BJ (cell line): Measurements from ENCODE around the gene CPD. TPM values are rescaled to one million over a fixed set of nuclear protein-coding genes. Genes with fewer than 3 reads are reported as not detected.

ENCODE experiments used
- CTCF ChIA-PET: fragments of 350-600 bp; formaldehyde crosslinking; extraction: SDS; loops from one replicate; lab custom pipeline; 2021; ENCODE audit warnings: antibody characterized with exemption, inconsistent platforms; lab: Yijun Ruan, JAX
- POLR2A ChIA-PET: fragments of 300-600 bp; sonication (Branson Sonifier 250); formaldehyde crosslinking; extraction: SDS; loops from one replicate; lab custom pipeline; 2021; ENCODE audit warnings: antibody characterized with exemption; lab: Charles Lee
- DNase-seq: peaks from one replicate; pipeline ENCODE4 v3.0.0-alpha.2; 2011; ENCODE audit warnings: low read depth
- H3K27me3 ChIP-seq: 2 replicates; pipeline ENCODE4 v1.6.0; 2011; ENCODE audit warnings: low read length; ENCODE audit not compliant: control insufficient read depth, insufficient read depth
- H3K36me3 ChIP-seq: 2 replicates; pipeline ENCODE4 v1.5.1; 2011; ENCODE audit warnings: low read length; ENCODE audit not compliant: control insufficient read depth, insufficient read depth
- H3K4me3 ChIP-seq: 2 replicates; pipeline ENCODE4 v1.5.1; 2011; ENCODE audit warnings: low read depth, mild to moderate bottlenecking, control low read depth, low read length
- CTCF ChIP-seq: IDR thresholded peaks from 2 replicates; pipeline ENCODE4 v1.5.1; 2011; ENCODE audit warnings: low read depth, mild to moderate bottlenecking, control low read depth, inconsistent platforms, low read length, moderate library complexity; ENCODE audit not compliant: insufficient read depth
- polyA plus RNA-seq: library from polyadenylated mRNA; depleted of rRNA; stranded (reverse); fragments of >200 nt; gene quantifications from 2 replicates; pipeline ENCODE4 v1.2.3, GENCODE V29; 2011

Gene CPD
- polyA plus RNA-seq, 1 experiment: 65.4 TPM

GRCh38 chr17:30426292-30426691 is 47.6 kb downstream of the CPD start:
- Histone ChIP-seq H3K27me3 (no peaks in the 10 kb centered on the region), H3K36me3 (0 out of 2 replicates have a peak, but pooled peaks cover 2% of the 10 kb centered on the region), H3K4me3 (no peak overlapping the region)
- ChIA-PET POLR2A (no interaction called here), CTCF (interaction anchor here (0.7 kb wide), 1 partner anchor 10 kb away, joined by 3 read pairs; no protein-coding TSS in a partner anchor)
- no peak for TF ChIP-seq CTCF
- DNase-seq: no peak

- ChIA-PET CTCF (interaction anchor here (0.6 kb wide), 1 partner anchor 331 kb away, joined by 4 read pairs; no protein-coding TSS in a partner anchor), POLR2A (no interaction called here)
- no peak for DNase-seq
- Histone ChIP-seq H3K4me3 (no peak overlapping the region), H3K27me3 (no peaks in the 10 kb centered on the region), H3K36me3 (0 out of 2 replicates have a peak, but pooled peaks cover 2% of the 10 kb centered on the region)
- no peak for TF ChIP-seq CTCF
Observed at GRCh38 chr17:30427611-30428010, 48.9 kb downstream of the CPD start.

DNA sequence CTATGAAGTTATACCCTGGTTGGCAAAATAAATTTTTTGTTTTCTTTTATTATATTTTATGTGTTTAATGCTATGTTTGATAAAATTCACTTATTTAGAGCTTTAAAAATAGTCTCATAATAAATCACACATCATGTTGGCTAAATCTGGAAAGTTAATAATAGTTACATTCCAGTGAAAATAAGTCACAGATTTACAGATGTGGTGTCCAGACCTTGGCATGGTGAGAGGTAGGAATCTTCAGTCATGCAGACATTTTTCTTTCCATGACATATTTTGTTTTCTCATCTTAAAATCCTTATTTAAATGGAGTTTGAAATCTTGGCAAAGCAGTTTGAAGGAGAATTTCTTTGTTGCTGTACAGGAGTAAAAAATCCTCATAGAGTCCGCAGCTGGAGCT is 50.4 kb downstream of the CPD start:
- CTCF ChIA-PET: interaction anchor here (0.7 to 1.0 kb wide), 2 partner anchors 10 to 89 kb away, joined by 4 read pairs; no protein-coding TSS in a partner anchor
- H3K4me3 ChIP-seq: no peak overlapping the region
- TF ChIP-seq CTCF: no peak
- DNase-seq: peak; percentile 68
- no peaks in the 10 kb centered on the region for H3K27me3 ChIP-seq
- 0 out of 2 replicates have a peak, but pooled peaks cover 1% of the 10 kb centered on the region for H3K36me3 ChIP-seq
- POLR2A ChIA-PET: no interaction called here

- CTCF ChIA-PET: interaction anchor here (0.9 to 1.4 kb wide), 2 partner anchors 10 to 93 kb away, joined by 3 to 4 read pairs; no protein-coding TSS in a partner anchor
- no peak for TF ChIP-seq CTCF
Observed at GRCh38 chr17:30433514-30433913, 54.8 kb downstream of the CPD start.

DNA sequence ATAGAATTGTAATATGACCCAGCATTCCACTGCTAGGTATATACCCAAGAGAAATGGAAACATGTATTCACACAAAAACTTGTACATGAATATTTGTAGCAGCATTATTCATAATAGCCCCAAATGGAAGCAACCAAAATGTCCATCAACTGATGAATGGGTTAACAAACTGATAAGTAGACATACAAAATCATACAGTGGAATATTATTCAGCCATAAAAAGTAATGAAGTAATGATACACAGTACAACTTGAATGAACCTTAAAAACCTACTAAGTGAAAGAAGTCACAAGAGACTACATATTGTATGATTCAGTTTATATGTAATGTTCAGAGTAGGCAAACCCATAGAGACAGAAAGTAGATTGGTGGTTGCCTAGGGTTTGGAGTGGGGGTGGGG is 58.0 kb downstream of the CPD start:
- POLR2A ChIA-PET: no interaction called here

More at GRCh38 chr17:30433514-30433913, 54.8 kb downstream of the CPD start:
- no peaks in the 10 kb centered on the region for H3K27me3 ChIP-seq
- DNase-seq: peak; percentile 59
- POLR2A ChIA-PET: no interaction called here
- no peak overlapping the region for H3K4me3 ChIP-seq
- no peaks in the 10 kb centered on the region for H3K36me3 ChIP-seq

More for the DNA sequence above, 58.0 kb downstream of the CPD start:
- no peak for DNase-seq
- no peak overlapping the region for H3K4me3 ChIP-seq
- CTCF ChIA-PET: no interaction called here
- no peaks in the 10 kb centered on the region for H3K27me3 ChIP-seq
- no peaks in the 10 kb centered on the region for H3K36me3 ChIP-seq
- TF ChIP-seq CTCF: no peak
